ENCODE measurements around the gene RGL3.
A peak's percentile ranks its signal among the peaks of the same experiment; 100 is the strongest.

The RGL3 gene

GRCh38 chr19:11423164-11423790, 4.2 kb upstream of the RGL3 start:
- no peak overlapping the region for H3K4me3 ChIP-seq (ENCODE audit: low read depth, low read length)
- TF ChIP-seq, protein P1, sequence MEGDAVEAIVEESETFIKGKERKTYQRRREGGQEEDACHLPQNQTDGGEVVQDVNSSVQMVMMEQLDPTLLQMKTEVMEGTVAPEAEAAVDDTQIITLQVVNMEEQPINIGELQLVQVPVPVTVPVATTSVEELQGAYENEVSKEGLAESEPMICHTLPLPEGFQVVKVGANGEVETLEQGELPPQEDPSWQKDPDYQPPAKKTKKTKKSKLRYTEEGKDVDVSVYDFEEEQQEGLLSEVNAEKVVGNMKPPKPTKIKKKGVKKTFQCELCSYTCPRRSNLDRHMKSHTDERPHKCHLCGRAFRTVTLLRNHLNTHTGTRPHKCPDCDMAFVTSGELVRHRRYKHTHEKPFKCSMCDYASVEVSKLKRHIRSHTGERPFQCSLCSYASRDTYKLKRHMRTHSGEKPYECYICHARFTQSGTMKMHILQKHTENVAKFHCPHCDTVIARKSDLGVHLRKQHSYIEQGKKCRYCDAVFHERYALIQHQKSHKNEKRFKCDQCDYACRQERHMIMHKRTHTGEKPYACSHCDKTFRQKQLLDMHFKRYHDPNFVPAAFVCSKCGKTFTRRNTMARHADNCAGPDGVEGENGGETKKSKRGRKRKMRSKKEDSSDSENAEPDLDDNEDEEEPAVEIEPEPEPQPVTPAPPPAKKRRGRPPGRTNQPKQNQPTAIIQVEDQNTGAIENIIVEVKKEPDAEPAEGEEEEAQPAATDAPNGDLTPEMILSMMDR (IDR thresholded peaks at IDR 0.05; ENCODE audit: borderline replicate concordance, insufficient read depth, low read depth, low read length): no peak

- TF ChIP-seq, protein P1 (IDR thresholded peaks at IDR 0.05; ENCODE audit: borderline replicate concordance, insufficient read depth, low read depth, low read length): no peak
- peak overlapping the region; percentile 39 for H3K4me3 ChIP-seq (ENCODE audit: low read depth, low read length)
These were observed 3.3 kb upstream of the RGL3 start for GRCh38 chr19:11422163-11423065.

- TF ChIP-seq, protein P1 (IDR thresholded peaks at IDR 0.05; ENCODE audit: borderline replicate concordance, insufficient read depth, low read depth, low read length): no peak
- peak overlapping the region; percentile 39 for H3K4me3 ChIP-seq (ENCODE audit: low read depth, low read length)
These were observed 2.4 kb upstream of the RGL3 start for GRCh38 chr19:11421371-11422098.

- TF ChIP-seq, protein P1 (IDR thresholded peaks at IDR 0.05; ENCODE audit: borderline replicate concordance, insufficient read depth, low read depth, low read length): no peak
These were observed 1.6 kb upstream of the RGL3 start for GRCh38 chr19:11420429-11421370.

GRCh38 chr19:11418094-11418548, 993 bp downstream of the RGL3 start:
- no peak overlapping the region for H3K4me3 ChIP-seq (ENCODE audit: low read depth, low read length)
- TF ChIP-seq, protein P1 (IDR thresholded peaks at IDR 0.05; ENCODE audit: borderline replicate concordance, insufficient read depth, low read depth, low read length): no peak

More at GRCh38 chr19:11420429-11421370, 1.6 kb upstream of the RGL3 start:
- no peak overlapping the region for H3K4me3 ChIP-seq (ENCODE audit: low read depth, low read length)

Data from GM12875 (cell line).